ENCODE results near the gene ZGLP1.
"Not testable (repeated sequence)": the region's sequence is repeated elsewhere in the genome, so short reads cannot be mapped to it uniquely, and the experiment has no call there.

The ZGLP1 gene

DNA sequence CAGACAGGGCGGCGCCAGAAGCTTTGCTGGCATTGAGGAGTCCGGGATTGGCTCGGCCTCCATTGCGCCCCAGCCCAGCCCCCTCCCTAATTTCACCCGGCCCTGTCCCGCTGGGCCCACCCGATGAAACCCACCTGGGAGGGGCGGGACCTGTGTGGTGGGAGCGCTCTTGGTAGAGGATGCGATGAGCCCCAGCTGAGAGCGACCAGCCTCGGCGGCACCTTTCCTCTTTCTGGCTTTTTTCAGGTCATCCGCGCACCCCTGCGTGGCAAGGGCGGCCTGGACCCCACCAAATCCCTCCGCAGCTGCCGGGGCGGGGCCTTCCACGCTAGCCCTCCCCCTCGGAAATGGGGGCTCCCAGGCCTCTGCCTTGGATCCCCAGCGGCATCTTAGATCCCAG lies at the start of gene ZGLP1:
TSS of gene ZGLP1 (minus strand) at position 393 of the 400 bp plus-strand sequence.
- DNase-seq, result no peak

GRCh38 chr19:10356431-10356830 lies 46.8 kb upstream of the ZGLP1 start:
- no peak for DNase-seq

- peak; percentile 96 for DNase-seq
These were observed 44.3 kb upstream of the ZGLP1 start for GRCh38 chr19:10353793-10354391.

- peak; percentile 94 for DNase-seq
These were observed 43.4 kb upstream of the ZGLP1 start for GRCh38 chr19:10352764-10353671.

DNA sequence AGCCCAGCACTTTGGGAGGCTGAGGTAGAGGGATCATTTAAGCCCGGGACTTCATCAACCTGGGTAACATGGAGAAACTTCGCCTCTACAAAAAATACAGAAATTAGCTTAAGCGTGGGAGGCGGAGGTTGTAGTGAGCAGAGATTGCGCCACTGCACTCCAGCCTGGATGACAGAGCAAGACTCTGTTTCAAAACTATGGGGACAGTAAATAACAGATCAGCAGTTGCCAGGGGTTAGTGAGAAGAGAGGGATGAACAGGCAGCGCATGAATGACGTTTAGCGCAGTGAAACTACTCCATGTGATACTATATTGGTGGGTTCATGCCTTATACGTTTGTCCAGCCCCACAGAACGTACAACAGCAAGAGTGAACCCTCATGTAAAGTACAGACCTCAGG lies 36.9 kb upstream of the ZGLP1 start:
- DNase-seq, result no peak

- DNase-seq, result no peak
These were observed 35.2 kb upstream of the ZGLP1 start for GRCh38 chr19:10344780-10345179.

DNA sequence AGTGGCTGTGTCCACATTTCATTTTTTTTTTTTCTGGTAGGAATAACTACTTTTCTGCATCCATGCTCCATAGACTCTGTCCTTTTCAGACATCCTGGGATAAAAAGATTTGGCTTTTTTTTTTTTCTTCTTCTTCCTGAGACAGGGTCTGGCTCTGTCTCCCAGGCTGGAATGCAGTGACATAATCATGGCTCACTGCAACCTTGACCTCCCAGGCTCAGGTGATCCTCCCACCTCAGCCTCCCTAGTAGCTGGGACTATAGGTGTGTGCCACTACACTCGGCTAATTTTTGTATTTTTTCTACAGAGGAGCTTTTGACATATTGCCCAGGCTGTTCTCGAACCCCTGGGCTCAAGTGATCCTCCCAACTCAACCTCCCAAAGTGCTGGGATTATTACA lies 33.9 kb upstream of the ZGLP1 start:
- no peak for DNase-seq

GRCh38 chr19:10339977-10340376 lies 30.4 kb upstream of the ZGLP1 start:
- no peak for DNase-seq

GRCh38 chr19:10339380-10339960 lies 29.9 kb upstream of the ZGLP1 start, which contains the start of gene ICAM3:
Gene ICAM3 (minus strand): TSS chr19:10339624. CDS start chr19:10339614, 10 bp downstream.
- no peak for DNase-seq

DNA sequence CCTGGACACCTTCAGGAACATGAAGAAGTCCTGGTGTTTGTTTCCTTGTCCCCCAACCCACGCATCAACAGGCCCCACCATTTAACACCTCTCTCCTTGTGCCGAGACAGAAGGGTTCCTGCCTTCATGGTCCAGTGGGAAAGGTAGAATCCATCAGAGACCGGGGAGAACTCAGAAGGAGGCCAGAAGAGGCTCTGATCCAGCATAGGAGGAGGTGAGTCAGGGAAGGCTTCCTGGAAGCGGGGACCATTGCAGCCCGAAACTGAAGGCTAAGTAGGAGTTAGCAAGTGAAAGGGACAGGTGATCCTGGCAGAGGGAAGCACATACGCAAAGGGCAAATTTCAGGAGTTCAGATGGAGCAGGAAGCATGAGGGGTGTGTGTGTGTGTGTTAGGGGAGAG lies 29.3 kb upstream of the ZGLP1 start:
- DNase-seq, result no peak

- not testable (repeated sequence) for DNase-seq
These were observed 27.1 kb upstream of the ZGLP1 start for GRCh38 chr19:10336725-10337124.

GRCh38 chr19:10335352-10335985 lies 25.9 kb upstream of the ZGLP1 start:
- no peak for DNase-seq

- peak; percentile 94 for DNase-seq
These were observed 25.2 kb upstream of the ZGLP1 start for GRCh38 chr19:10334588-10335351.

DNA sequence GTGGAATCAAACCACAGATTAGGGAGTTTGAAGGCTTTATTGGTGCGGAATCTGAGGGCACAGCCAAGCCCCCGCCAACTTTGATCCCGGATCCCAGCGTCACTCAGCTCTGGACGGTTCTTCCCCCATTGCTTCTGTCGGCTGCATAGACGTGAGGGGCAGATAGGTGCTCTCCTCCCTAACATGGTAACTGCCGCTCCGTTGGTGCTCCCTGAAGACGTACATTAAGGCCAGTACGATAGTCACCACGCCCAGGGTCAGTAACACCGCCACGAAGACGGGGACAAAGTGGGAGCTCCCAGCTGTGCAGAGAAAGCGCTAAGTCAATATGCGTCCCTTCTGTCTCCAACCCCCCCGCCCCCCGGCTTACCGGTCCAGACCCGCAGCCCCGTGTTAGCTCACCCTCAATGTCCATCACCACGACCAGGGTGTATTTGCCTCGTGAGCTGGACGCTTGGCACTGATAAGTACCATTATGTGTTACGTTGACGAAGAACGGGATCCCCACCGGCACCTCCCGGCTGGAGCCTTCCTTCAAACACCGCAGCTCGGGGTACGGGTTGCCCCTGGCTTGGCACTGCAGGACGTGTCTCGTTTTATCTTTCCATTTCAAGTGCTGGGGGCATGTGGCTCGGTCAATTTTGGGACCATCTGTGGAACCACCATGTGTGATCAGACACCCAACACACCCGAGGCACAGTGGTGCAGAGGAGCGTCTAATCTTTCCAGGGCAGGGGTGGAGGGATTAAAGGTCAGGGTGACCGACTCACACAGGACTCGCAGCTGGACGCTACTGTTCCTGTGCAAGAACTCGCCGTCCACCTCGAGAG lies 24.4 kb upstream of the ZGLP1 start:
- no peak for DNase-seq

DNA sequence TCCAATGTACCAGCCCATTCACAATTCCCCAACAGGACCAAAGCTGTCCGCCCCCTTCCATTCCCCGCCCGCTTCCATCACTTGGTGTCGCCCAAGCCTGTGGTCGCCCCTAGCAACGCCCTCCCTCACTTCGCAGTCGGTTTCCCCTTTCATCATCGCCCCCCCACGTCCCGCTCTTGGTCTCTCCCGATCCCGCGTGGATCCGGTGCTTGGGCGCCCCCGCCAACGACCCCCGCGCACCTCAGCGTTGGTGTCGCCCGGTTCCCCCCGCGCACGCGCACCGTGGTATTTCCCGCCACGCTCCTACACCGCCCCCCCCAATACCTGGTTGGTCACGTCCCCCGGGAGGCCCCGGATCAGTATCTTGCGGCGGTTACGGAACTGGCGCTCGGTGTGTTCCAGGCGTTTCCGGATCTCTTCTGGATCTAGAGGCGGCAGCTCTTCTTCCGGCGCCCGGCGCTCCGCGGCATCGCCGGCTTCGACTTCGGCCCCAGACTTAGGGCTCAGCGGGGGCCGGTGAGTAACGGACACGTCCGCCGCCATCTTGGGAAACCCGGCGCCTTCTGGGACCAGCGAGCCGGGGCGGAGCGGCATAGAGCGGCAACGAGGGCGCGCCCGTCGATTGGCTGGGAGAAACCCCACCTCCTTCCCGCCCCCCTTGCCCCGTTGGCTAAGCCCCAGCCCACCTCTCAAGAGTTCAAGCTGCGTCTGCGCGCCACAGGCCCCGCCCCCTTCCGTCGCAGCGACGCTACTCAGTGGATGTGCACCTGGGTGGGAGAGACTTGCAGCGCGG lies 23.5 kb upstream of the ZGLP1 start, which contains the start of gene RAVER1:
TSS of gene RAVER1 (minus strand) at position 565 of the 793 bp plus-strand sequence. CDS start at position 543, 22 bp downstream.
- peak; percentile 99 for DNase-seq

DNA sequence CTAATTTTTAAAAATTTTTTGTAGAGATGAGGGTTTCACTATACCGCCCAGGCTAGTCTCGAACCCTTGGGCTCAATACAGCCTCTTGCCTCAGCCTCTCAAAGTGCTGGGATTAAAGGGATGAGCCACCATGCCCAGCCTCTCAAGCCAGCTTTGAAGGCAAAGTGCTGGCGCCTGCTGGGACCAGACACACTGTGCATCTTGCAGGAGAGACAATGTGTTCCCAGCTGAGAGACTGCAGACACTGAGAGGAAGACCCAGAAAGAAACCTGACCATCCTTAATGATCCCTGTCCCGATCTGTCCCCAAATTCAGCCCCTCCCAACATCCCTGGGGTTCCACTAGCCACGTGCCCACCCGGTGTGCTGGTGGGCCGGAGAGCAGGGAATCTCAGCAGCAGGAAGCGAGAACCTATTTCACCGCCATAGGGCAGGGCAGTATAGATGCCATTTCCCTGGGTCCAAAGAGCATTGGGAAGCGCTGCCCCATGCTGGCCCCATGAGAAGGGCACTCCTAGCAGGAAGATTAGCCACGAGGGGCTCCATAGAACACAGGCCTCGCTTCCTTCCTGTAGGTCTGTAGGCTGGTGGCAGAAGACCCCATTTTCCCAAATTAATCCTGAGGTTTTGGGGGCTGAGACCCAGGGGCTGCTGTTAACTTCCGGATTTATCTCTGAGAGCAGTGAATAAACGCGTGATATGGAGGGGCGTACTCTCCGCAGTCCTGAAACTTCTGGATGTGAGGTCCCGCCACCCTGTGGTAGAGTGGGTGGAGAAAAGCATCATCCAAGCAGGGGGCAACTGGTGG lies 22.7 kb upstream of the ZGLP1 start:
- no peak for DNase-seq

DNA sequence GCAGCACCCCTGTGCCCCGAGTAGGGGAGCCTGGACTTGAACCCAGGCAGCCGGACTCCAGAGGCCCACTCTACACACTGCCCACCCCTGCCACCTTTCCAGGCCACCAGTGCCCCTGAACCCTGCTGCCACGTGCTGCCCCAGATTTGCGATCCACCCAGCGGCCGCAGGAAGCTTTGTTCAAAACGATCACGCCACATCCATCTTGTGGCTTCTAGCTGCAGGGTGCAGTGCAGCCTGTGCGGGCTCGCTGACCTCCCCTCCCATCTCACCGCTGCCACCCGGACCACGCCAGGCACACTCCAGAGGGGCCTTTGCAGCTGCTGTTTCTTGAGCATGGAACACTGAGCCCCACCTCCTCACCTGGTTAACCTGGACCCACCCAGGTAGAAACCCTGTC lies 19.9 kb upstream of the ZGLP1 start:
- DNase-seq, result no peak

DNA sequence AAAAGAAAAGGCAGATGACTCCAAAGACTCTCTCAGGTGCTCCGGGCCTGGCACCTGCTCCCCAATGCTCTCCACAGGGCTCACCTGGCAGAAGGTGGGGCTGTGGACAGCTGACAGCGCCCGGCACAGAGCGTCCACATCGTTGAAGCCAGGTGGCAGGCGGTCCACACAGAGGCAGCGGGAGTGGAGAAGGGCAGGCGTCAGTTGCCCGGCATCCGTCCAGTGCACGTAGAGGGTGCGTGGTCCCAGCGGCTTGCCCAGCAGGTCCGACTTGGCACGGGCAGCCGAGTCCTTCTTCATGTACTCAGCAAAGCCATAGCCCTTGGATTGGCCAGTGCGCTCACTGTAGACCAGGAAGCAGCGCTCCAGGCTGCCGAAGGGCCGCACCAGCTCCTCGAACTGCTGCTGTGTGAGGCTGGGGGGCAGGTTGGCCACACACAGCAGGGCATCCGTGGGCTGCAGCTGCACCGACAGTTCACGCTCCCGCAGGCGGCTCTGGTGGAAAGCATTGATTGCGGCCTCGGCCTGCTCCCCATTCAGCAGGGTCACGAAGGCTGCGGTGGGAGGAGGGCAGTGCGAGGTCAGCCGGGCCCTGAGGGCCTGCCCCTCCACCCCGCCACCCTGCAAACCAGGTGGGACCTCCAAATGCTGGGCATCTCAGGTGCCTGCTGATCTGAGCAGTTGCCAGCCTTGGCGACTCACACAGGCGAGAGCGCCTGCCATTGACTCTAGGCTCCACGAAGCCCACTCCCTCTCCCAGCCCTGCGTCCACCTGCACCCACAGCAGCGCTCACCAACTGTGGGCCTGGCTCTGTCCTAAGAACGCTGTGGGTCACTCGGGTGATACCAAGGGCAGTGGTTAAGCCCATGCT lies 19.2 kb upstream of the ZGLP1 start:
- DNase-seq, result no peak

DNA sequence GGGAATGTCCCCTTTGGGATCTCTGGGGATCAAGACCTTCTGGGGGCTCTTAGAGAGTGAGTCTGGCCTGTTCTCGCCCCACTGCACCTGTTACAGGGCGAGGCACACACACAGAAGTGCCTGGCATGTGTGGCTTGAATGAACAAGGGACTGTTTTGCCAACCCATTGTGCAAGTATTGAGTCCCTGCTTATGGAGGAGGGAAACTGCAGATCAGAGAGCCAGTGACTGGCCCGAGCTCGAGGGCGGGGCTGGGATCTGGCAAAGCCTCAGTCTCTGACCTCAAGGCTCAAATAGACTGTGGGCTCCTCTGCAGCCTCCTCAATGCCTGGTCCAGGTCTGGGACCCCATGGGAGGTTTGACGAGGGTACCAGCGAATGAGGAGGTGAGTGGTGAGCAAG lies 18.2 kb upstream of the ZGLP1 start:
- DNase-seq, result no peak

Measured in eye (tissue), 1 donor.